LNCAP (cell line): Measurements from ENCODE around the gene FKBP4.

Experiments used
- CTCF ChIP-seq: fragments of 450-650 bp; IDR thresholded peaks from 2 replicates; pipeline ENCODE4 v1.5.1; 2017; ENCODE audit warnings: mild to moderate bottlenecking

Gene FKBP4

DNA sequence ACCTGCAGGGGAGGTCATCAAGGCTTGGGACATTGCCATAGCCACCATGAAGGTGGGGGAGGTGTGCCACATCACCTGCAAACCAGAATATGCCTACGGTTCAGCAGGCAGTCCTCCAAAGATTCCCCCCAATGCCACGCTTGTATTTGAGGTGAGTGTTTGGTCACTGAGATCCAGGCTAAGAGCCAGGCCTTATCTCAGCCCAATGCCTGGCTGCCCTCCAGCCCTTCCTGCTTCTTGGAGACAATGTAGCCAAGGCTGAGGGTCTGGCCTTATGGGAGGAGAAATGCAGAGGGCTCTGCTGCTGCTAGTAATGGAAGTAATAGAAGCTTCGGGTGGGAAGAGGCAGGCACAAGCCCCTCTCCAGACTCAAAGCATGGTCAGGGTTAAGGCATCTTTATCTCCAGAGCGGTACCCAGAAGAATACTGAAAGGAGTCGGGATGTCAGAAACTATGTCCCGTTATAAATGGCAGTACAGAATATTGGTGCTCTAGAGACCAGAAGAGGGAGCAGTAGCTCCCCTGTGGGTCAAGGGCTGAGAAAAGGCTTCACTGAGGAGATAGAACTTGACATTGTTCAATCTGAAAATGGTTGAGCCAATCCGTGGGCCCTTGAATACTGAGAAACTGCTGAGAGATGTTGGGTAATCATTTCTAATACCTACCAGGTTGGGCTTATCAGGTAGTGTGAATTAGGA, 3.1 kb downstream of the FKBP4 start:
- TF ChIP-seq CTCF, result no peak

DNA sequence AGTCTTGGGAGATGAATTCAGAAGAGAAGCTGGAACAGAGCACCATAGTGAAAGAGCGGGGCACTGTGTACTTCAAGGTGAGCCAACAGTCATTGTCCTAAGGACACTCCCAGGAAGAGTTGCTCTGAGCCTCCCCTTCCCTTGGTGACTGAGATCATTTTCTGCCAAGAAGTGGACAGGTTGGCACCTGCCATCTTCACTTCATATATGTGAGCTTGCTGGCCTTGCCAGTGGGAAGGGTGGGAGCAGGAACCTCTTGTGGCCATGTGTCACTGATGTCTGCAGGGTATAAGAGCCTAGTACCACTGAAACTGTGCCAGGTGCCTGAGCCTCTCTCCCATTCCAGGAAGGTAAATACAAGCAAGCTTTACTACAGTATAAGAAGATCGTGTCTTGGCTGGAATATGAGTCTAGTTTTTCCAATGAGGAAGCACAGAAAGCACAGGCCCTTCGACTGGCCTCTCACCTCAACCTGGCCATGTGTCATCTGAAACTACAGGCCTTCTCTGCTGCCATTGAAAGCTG, 5.3 kb downstream of the FKBP4 start:
- TF ChIP-seq CTCF, result no peak

DNA sequence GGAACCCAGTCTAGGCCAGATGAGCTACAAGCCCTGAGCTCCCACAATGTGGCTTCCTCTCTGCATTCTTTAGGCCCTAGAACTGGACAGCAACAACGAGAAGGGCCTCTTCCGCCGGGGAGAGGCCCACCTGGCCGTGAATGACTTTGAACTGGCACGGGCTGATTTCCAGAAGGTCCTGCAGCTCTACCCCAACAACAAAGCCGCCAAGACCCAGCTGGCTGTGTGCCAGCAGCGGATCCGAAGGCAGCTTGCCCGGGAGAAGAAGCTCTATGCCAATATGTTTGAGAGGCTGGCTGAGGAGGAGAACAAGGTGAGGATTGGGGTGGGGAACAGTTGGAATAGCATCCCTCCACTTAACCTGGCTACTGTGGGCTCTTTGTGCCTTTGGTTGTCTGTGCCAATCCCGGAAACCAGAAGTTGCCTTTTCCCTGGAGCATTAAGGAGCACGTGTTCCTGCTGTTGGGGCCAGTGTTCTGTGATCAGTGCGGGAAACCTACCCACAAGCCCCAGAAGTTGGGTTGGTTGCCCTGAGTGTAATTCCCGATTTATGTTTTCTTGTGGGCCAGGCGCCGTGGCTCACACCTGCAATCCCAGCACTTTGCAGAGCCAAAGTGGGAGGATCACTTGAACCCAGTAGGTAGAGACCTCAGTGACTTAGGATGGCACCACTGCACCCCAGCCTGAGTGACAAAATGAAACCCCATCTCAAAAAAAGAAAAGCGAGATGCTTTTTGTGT, 6.4 kb downstream of the FKBP4 start:
- TF ChIP-seq CTCF, result no peak

DNA sequence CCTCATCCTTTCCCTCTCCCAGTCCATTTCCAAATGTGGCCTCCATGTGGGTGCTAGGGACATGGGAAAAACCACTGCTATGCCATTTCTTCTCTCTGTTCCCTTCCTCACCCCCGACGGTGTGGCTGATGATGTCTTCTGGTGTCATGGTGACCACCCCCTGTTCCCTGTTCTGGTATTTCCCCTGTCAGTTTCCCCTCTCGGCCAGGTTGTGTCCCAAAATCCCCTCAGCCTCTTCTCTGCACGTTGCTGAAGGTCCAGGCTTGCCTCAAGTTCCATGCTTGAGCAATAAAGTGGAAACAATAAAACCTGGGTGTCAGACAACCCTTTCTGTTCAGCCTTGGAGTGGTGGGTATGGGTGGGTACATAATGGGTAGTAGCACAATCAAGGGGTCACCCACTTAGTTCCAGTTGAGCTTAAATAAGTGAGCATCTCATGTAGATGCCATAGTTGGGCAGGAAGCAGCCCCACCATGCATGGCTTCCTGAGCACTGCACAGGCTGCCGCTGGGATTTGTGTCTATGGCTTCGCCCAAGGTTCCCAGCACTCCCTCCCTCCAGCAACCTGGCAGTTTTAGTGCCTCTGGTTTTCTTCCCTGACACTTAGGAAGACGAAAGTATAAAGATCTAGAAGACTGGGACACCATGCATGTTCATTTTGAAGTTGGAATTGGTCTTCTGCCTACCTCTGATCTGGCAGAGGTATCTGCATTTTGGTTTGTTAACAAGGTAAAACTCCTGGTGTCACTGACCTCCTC, 9.0 kb downstream of the FKBP4 start:
- TF ChIP-seq CTCF, result no peak

DNA sequence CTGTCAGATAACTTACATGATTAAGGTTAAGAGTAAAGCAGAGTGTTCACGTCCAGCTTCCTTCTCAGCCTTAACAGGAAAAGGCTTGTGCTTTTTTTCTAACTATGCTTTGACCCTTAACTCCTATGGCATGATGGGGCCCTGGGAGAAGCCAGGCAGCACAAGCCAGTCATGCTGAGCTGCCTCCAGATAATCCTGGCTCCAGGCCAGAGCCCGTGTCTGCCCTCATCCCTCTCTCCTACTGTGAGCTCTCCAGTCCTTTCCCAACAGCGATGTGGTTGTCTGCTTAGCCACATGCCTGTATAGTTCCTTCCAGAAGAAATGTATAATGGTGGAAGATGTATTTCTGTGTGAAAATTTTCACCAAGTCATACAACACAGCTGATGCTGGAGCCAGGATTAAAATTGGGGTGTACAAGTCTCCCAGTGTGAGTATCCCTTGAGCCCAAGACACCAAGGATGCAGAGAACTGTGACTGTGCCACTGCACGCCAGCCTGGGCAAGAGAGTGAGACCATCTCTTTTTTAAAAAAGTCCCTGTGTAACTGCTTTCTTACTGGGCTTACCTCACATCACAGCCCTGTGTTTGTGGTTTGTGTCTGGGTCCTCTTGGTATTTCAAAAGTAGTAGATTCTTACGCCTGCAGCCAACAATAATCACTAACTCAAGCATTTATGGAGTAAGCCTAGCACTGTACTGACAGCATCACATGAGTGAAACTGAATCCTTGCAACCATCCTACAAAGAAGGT, 9.8 kb downstream of the FKBP4 start:
- TF ChIP-seq CTCF, result no peak

DNA sequence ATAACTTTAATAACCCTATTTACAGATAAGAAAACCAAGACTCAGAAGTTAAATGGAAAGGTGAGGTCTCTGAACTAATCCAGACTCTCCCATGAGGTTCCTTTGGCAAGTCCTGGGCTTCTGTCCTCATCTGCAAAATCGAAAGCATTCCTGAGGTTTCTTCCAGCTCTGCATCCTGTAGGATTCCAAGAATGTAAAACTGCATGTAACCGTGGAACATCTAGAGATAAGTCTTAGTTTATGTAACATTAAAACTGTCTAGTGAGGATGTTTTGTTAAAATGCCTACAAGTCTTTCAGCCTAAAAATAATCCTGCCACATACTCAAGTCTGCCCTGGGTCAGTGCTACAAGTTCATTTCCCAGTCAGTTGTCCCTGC, 10.4 kb downstream of the FKBP4 start:
- no peak for TF ChIP-seq CTCF

DNA sequence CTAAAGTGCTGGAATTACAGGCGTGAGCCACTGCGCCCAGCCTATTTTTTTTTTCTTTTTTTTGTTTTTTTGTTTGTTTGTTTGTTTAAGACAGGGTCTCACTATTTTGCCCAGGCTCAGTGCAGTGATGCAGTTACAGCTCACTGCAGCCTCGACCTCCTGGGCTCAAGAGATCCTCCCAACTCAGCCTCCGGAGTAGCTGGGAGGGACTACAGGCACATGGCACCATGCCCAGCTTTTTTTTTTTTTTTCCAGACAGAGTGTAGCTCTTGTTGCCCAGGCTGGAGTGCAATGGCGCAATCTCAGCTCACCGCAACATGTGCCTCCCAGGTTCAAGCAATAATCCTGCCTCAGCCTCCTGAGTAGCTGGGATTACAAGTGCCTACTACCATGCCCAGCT, 11.9 kb downstream of the FKBP4 start:
- TF ChIP-seq CTCF, result no peak
